HCT116 (cell line): ENCODE results near the gene ARL4A. TPM values are rescaled to one million over a fixed set of nuclear protein-coding genes. Genes with fewer than 3 reads are reported as not detected.

Experiments
- ATAC-seq: fragments of 200-7000 bp; cut with Tn5 transposase; 2 replicates; pipeline ENCODE4 v1.9.1; 2020; ENCODE audit warnings: mild to moderate bottlenecking, moderate library complexity
- BruUV-seq: library from RNA; stranded (reverse); fragments of 400-500 nt; replicated peaks from 2 replicates; lab custom pipeline; 2021; lab: Mats Ljungman, UMichigan
- CTCF ChIA-PET: fragments of 300-600 bp; sonication (Branson Sonifier 250); formaldehyde crosslinking; loops from one replicate; lab custom pipeline; 2021; ENCODE audit warnings: antibody characterized with exemption; lab: Charles Lee
- POLR2A ChIA-PET: fragments of 300-600, 350-600 bp; sonication (Branson Sonifier 250); formaldehyde crosslinking; loops from one replicate; lab custom pipeline; 2021; ENCODE audit warnings: antibody characterized with exemption; lab: Charles Lee
- RAD21 ChIA-PET, 2 experiments: fragments of 300-600 bp; sonication (Branson Sonifier 250); formaldehyde crosslinking; loops; one replicate each; lab custom pipeline; 2023; ENCODE audit warnings: low total read pairs in 2 of 2; ENCODE audit not compliant: uncharacterized antibody in 2 of 2, unreplicated experiment in 2 of 2, low non-redundant PET in 1 of 2; lab: Charles Lee
- DNase-seq: peaks from one replicate; pipeline ENCODE4 v3.0.0-alpha.2; 2010; ENCODE audit warnings: low read depth, low spot score
- H2AFZ ChIP-seq: fragments of 200-600 bp; shearing (Covaris generic), sonication (generic); 2 replicates; pipeline ENCODE4 v1.6.1; 2017; ENCODE audit warnings: low read depth, mixed run types, mixed read lengths, antibody characterized with exemption, low read length; ENCODE audit not compliant: poor library complexity, severe bottlenecking
- H3K27ac ChIP-seq: 2 replicates; pipeline ENCODE4 v1.5.1; 2012; ENCODE audit warnings: low read depth, low read length
- H3K27me3 ChIP-seq: fragments of 200-600 bp; sonication (generic); 2 replicates; pipeline ENCODE4 v1.6.1; 2016; ENCODE audit warnings: mixed run types, low read length, mixed read lengths; ENCODE audit not compliant: insufficient read depth
- H3K36me3 ChIP-seq, 2 experiments: fragments of 200-500 bp in 1 of 2; fragments of 200-600 bp in 1 of 2; sonication (Bioruptor generic) in 1 of 2; sonication (generic) in 1 of 2; 2 replicates each; pipeline versions ENCODE4 v1.5.1 to v1.6.1; 2014 to 2016; ENCODE audit warnings: low read length in 2 of 2, inconsistent platforms in 1 of 2, mixed read lengths in 1 of 2, mixed run types in 1 of 2; ENCODE audit not compliant: insufficient read depth in 2 of 2, control insufficient read depth in 1 of 2
- H3K4me1 ChIP-seq, 2 experiments: fragments of 200-600 bp in 1 of 2; sonication (generic) in 1 of 2; 2 replicates each; pipeline versions ENCODE4 v1.5.1 to v1.6.1; 2012 to 2017; ENCODE audit warnings: low read length in 2 of 2, inconsistent platforms in 1 of 2, mild to moderate bottlenecking in 1 of 2, mixed read lengths in 1 of 2, mixed run types in 1 of 2, moderate library complexity in 1 of 2; ENCODE audit not compliant: insufficient read depth in 2 of 2, control insufficient read depth in 1 of 2
- H3K4me2 ChIP-seq: fragments of 200-600 bp; sonication (generic); 2 replicates; pipeline ENCODE4 v1.6.1; 2017; ENCODE audit warnings: mixed run types, low read length, mixed read lengths
- H3K4me3 ChIP-seq, 2 experiments: fragments of 200-600 bp in 1 of 2; sonication (generic) in 1 of 2; replicated peaks in 1 of 2; 2 replicates each; pipeline ENCODE4 v1.5.1; 2011 to 2016; ENCODE audit warnings: low read length in 2 of 2, control low read depth in 1 of 2, low read depth in 1 of 2, mild to moderate bottlenecking in 1 of 2, mixed read lengths in 1 of 2, mixed run types in 1 of 2
- H3K79me2 ChIP-seq: fragments of 200-600 bp; sonication (generic); 2 replicates; pipeline ENCODE4 v1.6.1; 2017; ENCODE audit warnings: mild to moderate bottlenecking, mixed run types, low read length, moderate library complexity, mixed read lengths; ENCODE audit not compliant: insufficient read depth
- H3K9ac ChIP-seq: fragments of 200-600 bp; sonication (generic); 2 replicates; pipeline ENCODE4 v1.6.1; 2016; ENCODE audit warnings: low read length, mixed read lengths
- H3K9me2 ChIP-seq: fragments of 200-600 bp; sonication (generic), shearing (Covaris generic); 2 replicates; pipeline ENCODE4 v1.6.1; 2017; ENCODE audit warnings: mixed run types, mild to moderate bottlenecking, moderate library complexity; ENCODE audit not compliant: insufficient read depth
- H3K9me3 ChIP-seq, 2 experiments: fragments of 200-500 bp in 1 of 2; fragments of 200-600 bp in 1 of 2; sonication (Bioruptor generic) in 1 of 2; sonication (generic) in 1 of 2; 2 replicates each; pipeline ENCODE4 v1.6.1; 2014 to 2017; ENCODE audit warnings: low read length in 2 of 2, mixed read lengths in 2 of 2, inconsistent platforms in 1 of 2, low read depth in 1 of 2, mild to moderate bottlenecking in 1 of 2, mixed run types in 1 of 2, moderate library complexity in 1 of 2; ENCODE audit not compliant: control insufficient read depth in 1 of 2, insufficient read depth in 1 of 2
- H4K20me1 ChIP-seq: fragments of 200-600 bp; sonication (generic), shearing (Covaris generic); 2 replicates; pipeline ENCODE4 v1.6.1; 2017; ENCODE audit warnings: mixed run types, mild to moderate bottlenecking, moderate library complexity; ENCODE audit not compliant: insufficient read depth
- CBX3 ChIP-seq: IDR thresholded peaks from 2 replicates; pipeline ENCODE4 v1.6.1; 2012; ENCODE audit warnings: low read depth
- CTCF ChIP-seq, 3 experiments: fragments of 200-600 bp in 1 of 3; sonication (generic) in 1 of 3; IDR thresholded peaks in 2 of 3; conservative IDR thresholded peaks in 1 of 3; 2 replicates each; pipeline ENCODE4 v1.5.1; 2012 to 2017; ENCODE audit warnings: low read depth in 2 of 3, low read length in 2 of 3, antibody characterized with exemption in 1 of 3, borderline replicate concordance in 1 of 3, control low read depth in 1 of 3, mild to moderate bottlenecking in 1 of 3, mixed read lengths in 1 of 3, mixed run types in 1 of 3, moderate library complexity in 1 of 3; ENCODE audit not compliant: insufficient read depth in 1 of 3
- EGR1 ChIP-seq: IDR thresholded peaks from 2 replicates; pipeline ENCODE4 v1.6.1; 2012; ENCODE audit warnings: low read depth
- EZH2phosphoT487 ChIP-seq: fragments of 200-600 bp; IDR thresholded peaks from 2 replicates; pipeline ENCODE4 v1.6.1; 2018; ENCODE audit warnings: antibody characterized with exemption, borderline replicate concordance
- FOSL1 ChIP-seq: IDR thresholded peaks from 2 replicates; pipeline ENCODE4 v1.6.1; 2012; ENCODE audit warnings: low read depth
- JUND ChIP-seq: IDR thresholded peaks from 2 replicates; pipeline ENCODE4 v1.6.1; 2012
- MAX ChIP-seq: IDR thresholded peaks from 2 replicates; pipeline ENCODE4 v1.6.1; 2012
- POLR2AphosphoS5 ChIP-seq: IDR thresholded peaks from 2 replicates; pipeline ENCODE4 v1.6.1; 2011; ENCODE audit warnings: mild to moderate bottlenecking, low read depth, low read length, moderate library complexity
- SP1 ChIP-seq: IDR thresholded peaks from 2 replicates; pipeline ENCODE4 v1.6.1; 2012; ENCODE audit warnings: low read depth
- SRF ChIP-seq: IDR thresholded peaks from 2 replicates; pipeline ENCODE4 v1.6.1; 2012; ENCODE audit warnings: low read depth
- TCF7L2 ChIP-seq: IDR thresholded peaks from 2 replicates; pipeline ENCODE4 v1.7.0; 2011; ENCODE audit warnings: borderline replicate concordance, inconsistent platforms; ENCODE audit not compliant: insufficient read depth, insufficient read length; ENCODE audit errors: extremely low read depth
- ZBTB33 ChIP-seq: IDR thresholded peaks from 2 replicates; pipeline ENCODE4 v1.6.1; 2011; ENCODE audit warnings: mild to moderate bottlenecking, low read length, moderate library complexity; ENCODE audit not compliant: insufficient replicate concordance; ENCODE audit errors: extremely low read depth
- ZFX ChIP-seq: fragments of 450-650 bp; IDR thresholded peaks from 2 replicates; pipeline ENCODE4 v1.6.1; 2017
- ZNF274 ChIP-seq: fragments of 200-500 bp; sonication (Bioruptor generic); IDR thresholded peaks from 2 replicates; pipeline ENCODE4 v1.6.1; 2014; ENCODE audit warnings: mild to moderate bottlenecking, low read depth, low read length, inconsistent platforms
- intact Hi-C: fragments of 100-400 bp; cut with micrococcal nuclease; formaldehyde crosslinking; loops from 2 replicates; pipeline ENCODE4 v1.10.0; 2022
- total RNA-seq: library from RNA; stranded (reverse); gene quantifications from one replicate; pipeline ENCODE4 v1.2.1, GENCODE V29; 2021; ENCODE audit not compliant: unreplicated experiment

The ARL4A gene
- total RNA-seq, 1 experiment from 2014 or later, result 44.6 TPM

DNA sequence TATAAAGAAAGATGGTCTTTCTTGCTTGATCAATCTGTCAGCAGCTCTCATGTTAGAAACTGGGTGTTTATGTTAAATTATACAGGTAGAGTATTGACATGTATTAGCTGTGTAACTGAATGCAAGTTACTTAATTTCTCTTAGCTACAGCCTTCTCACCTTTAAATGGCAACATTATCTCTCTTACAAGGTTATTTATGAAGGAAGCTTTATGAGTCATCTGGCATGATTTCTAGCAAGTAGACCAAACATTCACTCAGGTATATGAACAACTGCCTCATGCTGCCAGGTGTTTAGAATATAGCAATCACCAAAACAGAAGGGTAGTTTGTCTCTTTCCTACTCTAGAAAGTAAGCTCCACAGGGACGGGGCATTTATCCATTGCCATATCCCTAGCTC lies 8.5 kb downstream of the ARL4A start:
- Histone ChIP-seq H3K79me2 (peaks cover 57% of the 10 kb centered on the region), H3K36me3 (0 out of 4 replicates have a peak, but pooled peaks cover 0 to 6% of the 10 kb centered on the region in 2 experiments), H3K9me2 (no peaks in the 10 kb centered on the region), H3K27ac (peak overlapping the region; percentile 43), H2AFZ (no peak overlapping the region), H3K9ac (no peak overlapping the region), H3K27me3 (no peaks in the 10 kb centered on the region), H3K4me1 (peaks cover 26% of the 10 kb centered on the region in 2 experiments), H3K4me3 (no peak overlapping the region), H4K20me1 (no peaks in the 10 kb centered on the region), H3K4me2 (peak overlapping the region; percentile 52), H3K9me3 (peaks cover 0 to 9% of the 10 kb centered on the region in 2 experiments; a peak in 1 of 4 replicates)
- no TSS peak for BruUV-seq
- intact Hi-C loops, result no loop called here
- TF ChIP-seq TCF7L2 (no peak), ZBTB33 (no peak), EGR1 (no peak), ZNF274 (no peak), CBX3 (0 out of 2 replicates have a peak, but pooled peaks have one; percentile 20), SP1 (0 out of 2 replicates have a peak, but pooled peaks have one; percentile 30), POLR2AphosphoS5 (0 out of 2 replicates have a peak, but pooled peaks have one; percentile 6), SRF (0 out of 2 replicates have a peak, but pooled peaks have one; percentile 27), EZH2phosphoT487 (no peak), ZFX (no peak), MAX (peak; percentile 42; the same call in 1 of the 2 replicates), CTCF (IDR thresholded peaks at IDR 0.05 in 2 of 3, conservative IDR thresholded peaks at IDR 0.05 in 1 of 3; ENCODE audit: borderline replicate concordance in 1 of 3, insufficient read depth in 1 of 3, low read depth in 2 of 3, low read length in 2 of 3) (no peak), FOSL1 (peak; percentile 62), JUND (peak; percentile 57; the same call in 1 of the 2 replicates)
- RAD21 ChIA-PET, result no interaction called here
- ATAC-seq, result peak; percentile 63
- DNase-seq, result no peak
- CTCF ChIA-PET, result interaction anchor here (0.8 to 2.5 kb wide), 2 partner anchors 9 to 421 kb away, joined by 4 to 16 read pairs; partner anchors contain the start of gene ARL4A
- POLR2A ChIA-PET, result interaction anchor here (1.3 to 2.6 kb wide), 3 partner anchors 9 to 321 kb away, joined by 4 to 16 read pairs (median 5); partner anchors contain the start of gene ARL4A
